K562 (cell line): ENCODE results near the gene SNAPC3. TPM values are rescaled to one million over a fixed set of nuclear protein-coding genes. Genes with fewer than 3 reads are reported as not detected.
A peak's percentile ranks its signal among the peaks of the same experiment; 100 is the strongest.

Source experiments
- ARID2 ChIP-seq: fragments of 450-650 bp; IDR thresholded peaks from 2 replicates; pipeline ENCODE4 v1.6.1; 2017; ENCODE audit warnings: antibody characterized with exemption, mild to moderate bottlenecking
- ASH1L ChIP-seq: fragments of 450-650 bp; IDR thresholded peaks from 2 replicates; pipeline ENCODE4 v1.6.1; 2018; ENCODE audit warnings: borderline replicate concordance, mild to moderate bottlenecking, low read depth; ENCODE audit not compliant: partially characterized antibody
- CTBP1 ChIP-seq: fragments of 450-650 bp; IDR thresholded peaks from 2 replicates; pipeline ENCODE4 v1.6.1; 2016; ENCODE audit warnings: borderline replicate concordance
- E2F3 ChIP-seq: fragments of 250-450 bp; sonication (Bioruptor Pico); IDR thresholded peaks from 2 replicates; pipeline ENCODE4 v1.4.0; 2020; ENCODE audit warnings: mild to moderate bottlenecking
- GTF2E2 ChIP-seq: fragments of 200-800 bp; sonication (Bioruptor generic); IDR thresholded peaks from 2 replicates; pipeline ENCODE4 v1.6.1; 2016; ENCODE audit warnings: missing genetic modification characterization, missing compliant biosample characterization
- KLF13 ChIP-seq: fragments of 450-650 bp; IDR thresholded peaks from 2 replicates; pipeline ENCODE4 v1.6.1; 2016; ENCODE audit warnings: missing genetic modification characterization, low read depth, mild to moderate bottlenecking, missing compliant biosample characterization, moderate library complexity, borderline replicate concordance
- MTA1 ChIP-seq: fragments of 450-650 bp; IDR thresholded peaks from 2 replicates; pipeline ENCODE4 v1.6.1; 2017; ENCODE audit warnings: borderline replicate concordance
- PTBP1 ChIP-seq: fragments of 200-400 bp; formaldehyde crosslinking; IDR thresholded peaks from 2 replicates; pipeline ENCODE4 v1.6.1; 2017; ENCODE audit warnings: low read depth, low read length
- SPI1 ChIP-seq: IDR thresholded peaks from 2 replicates; pipeline ENCODE4 v1.6.1; 2011; ENCODE audit warnings: low read depth, low read length, control low read depth, borderline replicate concordance
- ZNF277 ChIP-seq: fragments of 250-450 bp; sonication (Bioruptor Pico); IDR thresholded peaks from 2 replicates; pipeline ENCODE4 v1.8.0; 2022; ENCODE audit warnings: inconsistent platforms, mild to moderate bottlenecking, moderate library complexity, borderline replicate concordance
- ZNF407 ChIP-seq: fragments of 450-650 bp; IDR thresholded peaks from 2 replicates; pipeline ENCODE4 v1.6.1; 2016; ENCODE audit warnings: low read depth
- ZNF707 ChIP-seq: fragments of 250-450 bp; sonication (Bioruptor Pico); conservative IDR thresholded peaks from 2 replicates; pipeline ENCODE4 v1.8.0; 2022; ENCODE audit warnings: inconsistent platforms, mild to moderate bottlenecking, moderate library complexity
- polyA plus RNA-seq, 8 experiments: library from polyadenylated mRNA; depleted of rRNA in 4 of 8; stranded (reverse) in 5 of 8; unstranded in 3 of 8; fragments of >200 nt; fragmentation: Nextera tagmentation in 2 of 8; fragmentation: Illumina TruSeq in 1 of 8; extraction: Ambion mirVana in 2 of 8; extraction: Trizol in 1 of 8; gene quantifications; 2 replicates each; pipeline versions ENCODE4 v1.2.1 to v1.2.3, GENCODE V29; 2011 to 2014; ENCODE audit warnings: inconsistent platforms in 1 of 8, missing spikeins in 1 of 8
- total RNA-seq, 7 experiments: library from RNA; depleted of rRNA in 6 of 7; stranded (reverse); fragments of >200 nt in 6 of 7; fragmentation: Illumina TruSeq in 2 of 7; extraction: Trizol in 2 of 7; gene quantifications; 2 replicates each; pipeline versions ENCODE4 v1.2.1 to v1.2.3, GENCODE V29; 2011 to 2021; ENCODE audit warnings: low replicate concordance in 1 of 7
- TF ChIP-seq, protein P1 (sequence below): sonication (generic); IDR thresholded peaks from 2 replicates; pipeline ENCODE4 v1.6.1; 2016
- TF ChIP-seq, protein P2 (sequence below): fragments of 450-650 bp; IDR thresholded peaks from 2 replicates; pipeline ENCODE4 v1.7.0; 2016; ENCODE audit warnings: borderline replicate concordance

SNAPC3 gene
- total and polyA plus RNA-seq, 9 of the 15 experiments (the other 6 are each of a cell fraction or from before 2014, with no cell fraction given), result 2.3 to 38.9 (median 19.8) TPM

GRCh38 chr9:15510789-15511575, 88.3 kb downstream of the SNAPC3 start, which contains the start of gene PSIP1 (continued):
- TF ChIP-seq ZNF407 (no peak), MTA1 (peak; percentile 37; the same call in 1 of the 2 replicates), ARID2 (no peak), CTBP1 (peak; percentile 93), E2F3 (CRISPR knock-in tag) (no peak), SPI1 (no peak), PTBP1 (no peak), KLF13 (tag) (no peak; the same call in 1 of the 2 replicates), ZNF707 (no peak), ASH1L (peak; percentile 83), GTF2E2 (peak; percentile 48; the same call in 1 of the 2 replicates), ZNF277 (CRISPR knock-in tag) (no peak)
- TF ChIP-seq, protein P1, sequence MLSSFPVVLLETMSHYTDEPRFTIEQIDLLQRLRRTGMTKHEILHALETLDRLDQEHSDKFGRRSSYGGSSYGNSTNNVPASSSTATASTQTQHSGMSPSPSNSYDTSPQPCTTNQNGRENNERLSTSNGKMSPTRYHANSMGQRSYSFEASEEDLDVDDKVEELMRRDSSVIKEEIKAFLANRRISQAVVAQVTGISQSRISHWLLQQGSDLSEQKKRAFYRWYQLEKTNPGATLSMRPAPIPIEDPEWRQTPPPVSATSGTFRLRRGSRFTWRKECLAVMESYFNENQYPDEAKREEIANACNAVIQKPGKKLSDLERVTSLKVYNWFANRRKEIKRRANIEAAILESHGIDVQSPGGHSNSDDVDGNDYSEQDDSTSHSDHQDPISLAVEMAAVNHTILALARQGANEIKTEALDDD, result no peak
- TF ChIP-seq, protein P2, sequence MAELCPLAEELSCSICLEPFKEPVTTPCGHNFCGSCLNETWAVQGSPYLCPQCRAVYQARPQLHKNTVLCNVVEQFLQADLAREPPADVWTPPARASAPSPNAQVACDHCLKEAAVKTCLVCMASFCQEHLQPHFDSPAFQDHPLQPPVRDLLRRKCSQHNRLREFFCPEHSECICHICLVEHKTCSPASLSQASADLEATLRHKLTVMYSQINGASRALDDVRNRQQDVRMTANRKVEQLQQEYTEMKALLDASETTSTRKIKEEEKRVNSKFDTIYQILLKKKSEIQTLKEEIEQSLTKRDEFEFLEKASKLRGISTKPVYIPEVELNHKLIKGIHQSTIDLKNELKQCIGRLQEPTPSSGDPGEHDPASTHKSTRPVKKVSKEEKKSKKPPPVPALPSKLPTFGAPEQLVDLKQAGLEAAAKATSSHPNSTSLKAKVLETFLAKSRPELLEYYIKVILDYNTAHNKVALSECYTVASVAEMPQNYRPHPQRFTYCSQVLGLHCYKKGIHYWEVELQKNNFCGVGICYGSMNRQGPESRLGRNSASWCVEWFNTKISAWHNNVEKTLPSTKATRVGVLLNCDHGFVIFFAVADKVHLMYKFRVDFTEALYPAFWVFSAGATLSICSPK, result no peak
